Liver (tissue), 3 donors: ENCODE data around the gene FNIP1.

ENCODE experiments used
- ATF3 ChIP-seq: IDR thresholded peaks from 2 replicates; pipeline ENCODE4 v1.6.1; 2016; ENCODE audit warnings: antibody characterized with exemption
- EGR1 ChIP-seq, 2 donors: IDR thresholded peaks; 2 replicates each; pipeline ENCODE4 v1.6.1; 2016 to 2018; ENCODE audit warnings: antibody characterized with exemption in 2 of 2, low read depth in 2 of 2
- FOXA1 ChIP-seq: IDR thresholded peaks from 2 replicates; pipeline ENCODE4 v1.6.1; 2016; ENCODE audit warnings: antibody characterized with exemption
- SP1 ChIP-seq: IDR thresholded peaks from 2 replicates; pipeline ENCODE4 v1.6.1; 2018; ENCODE audit warnings: antibody characterized with exemption, mild to moderate bottlenecking
- TF ChIP-seq, protein P1 (sequence below): fragments of 150-350 bp; IDR thresholded peaks from 2 replicates; pipeline ENCODE4 v1.5.1; 2017; ENCODE audit warnings: improper control_type of control experiment, low read depth, low read length; ENCODE audit not compliant: missing input control
- TF ChIP-seq, protein P2 (sequence below): IDR thresholded peaks from 2 replicates; pipeline ENCODE4 v1.6.1; 2016; ENCODE audit warnings: antibody characterized with exemption, mild to moderate bottlenecking
- TF ChIP-seq, protein P3 (sequence below): IDR thresholded peaks from 2 replicates; pipeline ENCODE4 v1.6.1; 2016; ENCODE audit warnings: antibody characterized with exemption
- TF ChIP-seq, protein P4 (sequence below): IDR thresholded peaks from 2 replicates; pipeline ENCODE4 v1.6.1; 2016; ENCODE audit warnings: antibody characterized with exemption
- donor health status: healthy.
- donor health status: healthy.

DNA sequence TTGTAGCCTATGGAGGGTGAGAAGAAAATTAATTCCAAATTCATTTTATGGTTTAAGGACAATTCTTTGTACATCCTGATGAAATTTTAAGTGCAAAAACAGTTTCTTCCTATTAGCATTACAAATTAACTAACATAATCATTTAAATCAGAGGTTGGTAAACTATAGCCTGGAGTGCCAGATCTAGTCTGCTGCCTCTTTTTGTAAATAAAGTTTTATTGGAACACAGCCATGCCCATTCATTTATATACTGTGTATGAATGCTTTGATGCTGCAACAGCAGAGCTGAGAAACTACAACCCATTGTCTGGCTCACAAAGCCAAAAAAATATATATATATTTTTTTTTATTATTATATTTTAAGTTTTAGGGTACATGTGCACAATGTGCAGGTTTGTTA, 80.2 kb downstream of the FNIP1 start:
- TF ChIP-seq, protein P1, sequence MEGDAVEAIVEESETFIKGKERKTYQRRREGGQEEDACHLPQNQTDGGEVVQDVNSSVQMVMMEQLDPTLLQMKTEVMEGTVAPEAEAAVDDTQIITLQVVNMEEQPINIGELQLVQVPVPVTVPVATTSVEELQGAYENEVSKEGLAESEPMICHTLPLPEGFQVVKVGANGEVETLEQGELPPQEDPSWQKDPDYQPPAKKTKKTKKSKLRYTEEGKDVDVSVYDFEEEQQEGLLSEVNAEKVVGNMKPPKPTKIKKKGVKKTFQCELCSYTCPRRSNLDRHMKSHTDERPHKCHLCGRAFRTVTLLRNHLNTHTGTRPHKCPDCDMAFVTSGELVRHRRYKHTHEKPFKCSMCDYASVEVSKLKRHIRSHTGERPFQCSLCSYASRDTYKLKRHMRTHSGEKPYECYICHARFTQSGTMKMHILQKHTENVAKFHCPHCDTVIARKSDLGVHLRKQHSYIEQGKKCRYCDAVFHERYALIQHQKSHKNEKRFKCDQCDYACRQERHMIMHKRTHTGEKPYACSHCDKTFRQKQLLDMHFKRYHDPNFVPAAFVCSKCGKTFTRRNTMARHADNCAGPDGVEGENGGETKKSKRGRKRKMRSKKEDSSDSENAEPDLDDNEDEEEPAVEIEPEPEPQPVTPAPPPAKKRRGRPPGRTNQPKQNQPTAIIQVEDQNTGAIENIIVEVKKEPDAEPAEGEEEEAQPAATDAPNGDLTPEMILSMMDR: no peak
- TF ChIP-seq FOXA1: no peak
- TF ChIP-seq, protein P2, sequence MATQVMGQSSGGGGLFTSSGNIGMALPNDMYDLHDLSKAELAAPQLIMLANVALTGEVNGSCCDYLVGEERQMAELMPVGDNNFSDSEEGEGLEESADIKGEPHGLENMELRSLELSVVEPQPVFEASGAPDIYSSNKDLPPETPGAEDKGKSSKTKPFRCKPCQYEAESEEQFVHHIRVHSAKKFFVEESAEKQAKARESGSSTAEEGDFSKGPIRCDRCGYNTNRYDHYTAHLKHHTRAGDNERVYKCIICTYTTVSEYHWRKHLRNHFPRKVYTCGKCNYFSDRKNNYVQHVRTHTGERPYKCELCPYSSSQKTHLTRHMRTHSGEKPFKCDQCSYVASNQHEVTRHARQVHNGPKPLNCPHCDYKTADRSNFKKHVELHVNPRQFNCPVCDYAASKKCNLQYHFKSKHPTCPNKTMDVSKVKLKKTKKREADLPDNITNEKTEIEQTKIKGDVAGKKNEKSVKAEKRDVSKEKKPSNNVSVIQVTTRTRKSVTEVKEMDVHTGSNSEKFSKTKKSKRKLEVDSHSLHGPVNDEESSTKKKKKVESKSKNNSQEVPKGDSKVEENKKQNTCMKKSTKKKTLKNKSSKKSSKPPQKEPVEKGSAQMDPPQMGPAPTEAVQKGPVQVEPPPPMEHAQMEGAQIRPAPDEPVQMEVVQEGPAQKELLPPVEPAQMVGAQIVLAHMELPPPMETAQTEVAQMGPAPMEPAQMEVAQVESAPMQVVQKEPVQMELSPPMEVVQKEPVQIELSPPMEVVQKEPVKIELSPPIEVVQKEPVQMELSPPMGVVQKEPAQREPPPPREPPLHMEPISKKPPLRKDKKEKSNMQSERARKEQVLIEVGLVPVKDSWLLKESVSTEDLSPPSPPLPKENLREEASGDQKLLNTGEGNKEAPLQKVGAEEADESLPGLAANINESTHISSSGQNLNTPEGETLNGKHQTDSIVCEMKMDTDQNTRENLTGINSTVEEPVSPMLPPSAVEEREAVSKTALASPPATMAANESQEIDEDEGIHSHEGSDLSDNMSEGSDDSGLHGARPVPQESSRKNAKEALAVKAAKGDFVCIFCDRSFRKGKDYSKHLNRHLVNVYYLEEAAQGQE: no peak
- no peak for TF ChIP-seq EGR1 (IDR thresholded peaks at IDR 0.05; ENCODE audit: low read depth in 2 of 2)
- TF ChIP-seq, protein P3, sequence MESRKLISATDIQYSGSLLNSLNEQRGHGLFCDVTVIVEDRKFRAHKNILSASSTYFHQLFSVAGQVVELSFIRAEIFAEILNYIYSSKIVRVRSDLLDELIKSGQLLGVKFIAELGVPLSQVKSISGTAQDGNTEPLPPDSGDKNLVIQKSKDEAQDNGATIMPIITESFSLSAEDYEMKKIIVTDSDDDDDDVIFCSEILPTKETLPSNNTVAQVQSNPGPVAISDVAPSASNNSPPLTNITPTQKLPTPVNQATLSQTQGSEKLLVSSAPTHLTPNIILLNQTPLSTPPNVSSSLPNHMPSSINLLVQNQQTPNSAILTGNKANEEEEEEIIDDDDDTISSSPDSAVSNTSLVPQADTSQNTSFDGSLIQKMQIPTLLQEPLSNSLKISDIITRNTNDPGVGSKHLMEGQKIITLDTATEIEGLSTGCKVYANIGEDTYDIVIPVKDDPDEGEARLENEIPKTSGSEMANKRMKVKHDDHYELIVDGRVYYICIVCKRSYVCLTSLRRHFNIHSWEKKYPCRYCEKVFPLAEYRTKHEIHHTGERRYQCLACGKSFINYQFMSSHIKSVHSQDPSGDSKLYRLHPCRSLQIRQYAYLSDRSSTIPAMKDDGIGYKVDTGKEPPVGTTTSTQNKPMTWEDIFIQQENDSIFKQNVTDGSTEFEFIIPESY: no peak
- TF ChIP-seq ATF3: no peak
- TF ChIP-seq SP1: no peak
- TF ChIP-seq, protein P4, sequence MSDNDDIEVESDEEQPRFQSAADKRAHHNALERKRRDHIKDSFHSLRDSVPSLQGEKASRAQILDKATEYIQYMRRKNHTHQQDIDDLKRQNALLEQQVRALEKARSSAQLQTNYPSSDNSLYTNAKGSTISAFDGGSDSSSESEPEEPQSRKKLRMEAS: no peak
